Activated T-helper 17 cell treated with anti-CD3 and anti-CD28 coated beads, Interleukin-2, amount 50 U/mL, for 72 hours (primary cell): ENCODE results near the gene SORBS1. TPM values are rescaled to one million over a fixed set of nuclear protein-coding genes. Genes with fewer than 3 reads are reported as not detected.
A peak's percentile ranks its signal among the peaks of the same experiment; 100 is the strongest.

Experiments used
- ATAC-seq: fragments of 150-1000 bp; cut with Tn5 transposase; replicated peaks from 2 replicates; pipeline ENCODE4 v1.10.0; 2021; ENCODE audit warnings: mild to moderate bottlenecking, moderate library complexity
- H3K27ac Mint-ChIP-seq: one replicate; pipeline ENCODE4 v1.8.0; 2022; ENCODE audit warnings: mixed read lengths
- H3K27me3 Mint-ChIP-seq: one replicate; pipeline ENCODE4 v1.8.0; 2022; ENCODE audit warnings: mixed read lengths
- H3K36me3 Mint-ChIP-seq: one replicate; pipeline ENCODE4 v1.8.0; 2022; ENCODE audit warnings: low read depth, mild to moderate bottlenecking, mixed read lengths
- H3K4me1 Mint-ChIP-seq: one replicate; pipeline ENCODE4 v1.8.0; 2022; ENCODE audit warnings: mixed read lengths
- H3K4me3 Mint-ChIP-seq: one replicate; pipeline ENCODE4 v1.8.0; 2022; ENCODE audit warnings: mild to moderate bottlenecking, mixed read lengths
- H3K9me3 Mint-ChIP-seq: one replicate; pipeline ENCODE4 v1.8.0; 2022; ENCODE audit warnings: mixed read lengths
- total RNA-seq, 2 donors: library from RNA; stranded (reverse); gene quantifications; one replicate each; pipeline ENCODE4 v1.2.3, GENCODE V29; 2022

Gene SORBS1
- total RNA-seq, 2 donors from 2014 or later: 1.1 to 3.4 TPM

DNA sequence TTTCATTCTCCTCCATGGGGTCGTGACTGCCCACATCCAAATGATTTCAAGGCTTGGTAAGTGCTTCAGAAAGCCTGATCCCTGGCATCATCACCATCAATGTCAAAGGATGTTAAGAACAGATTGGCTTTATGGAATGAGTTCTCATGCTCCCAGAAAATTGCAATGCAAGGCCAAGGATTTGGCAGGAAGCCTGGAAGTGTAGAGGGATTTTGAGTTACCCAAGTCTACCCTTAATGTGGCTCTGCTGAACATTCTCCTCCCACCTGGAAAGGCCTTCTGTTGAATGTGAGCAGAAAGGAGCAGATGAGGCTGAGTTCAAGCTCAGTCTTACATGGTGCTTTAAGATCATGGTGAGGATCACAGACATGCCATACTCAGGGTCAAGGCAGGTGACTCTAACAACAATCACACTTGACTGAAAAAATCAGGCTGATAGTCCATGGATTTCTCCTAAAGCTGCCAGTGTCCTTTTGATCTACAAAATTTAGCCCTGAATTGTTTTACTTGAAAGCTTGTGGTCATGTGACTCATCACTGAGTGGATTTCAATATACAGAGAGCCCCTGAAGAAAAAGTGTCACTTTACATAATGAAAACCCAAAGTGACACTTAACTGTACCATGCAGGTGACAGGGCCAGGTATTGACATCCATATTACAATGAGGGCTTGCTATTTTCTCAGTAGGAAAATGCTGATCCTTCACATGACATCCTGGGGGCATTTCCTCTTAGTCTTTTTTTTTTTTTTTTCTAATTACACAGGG lies 159.3 kb downstream of the SORBS1 start:
- Mint-ChIP-seq H3K27me3 (no peaks in the 10 kb centered on the region), H3K4me1 (no peaks in the 10 kb centered on the region), H3K27ac (no peak overlapping the region), H3K36me3 (no peaks in the 10 kb centered on the region), H3K4me3 (no peak overlapping the region), H3K9me3 (no peaks in the 10 kb centered on the region)
- ATAC-seq: peak; percentile 44

DNA sequence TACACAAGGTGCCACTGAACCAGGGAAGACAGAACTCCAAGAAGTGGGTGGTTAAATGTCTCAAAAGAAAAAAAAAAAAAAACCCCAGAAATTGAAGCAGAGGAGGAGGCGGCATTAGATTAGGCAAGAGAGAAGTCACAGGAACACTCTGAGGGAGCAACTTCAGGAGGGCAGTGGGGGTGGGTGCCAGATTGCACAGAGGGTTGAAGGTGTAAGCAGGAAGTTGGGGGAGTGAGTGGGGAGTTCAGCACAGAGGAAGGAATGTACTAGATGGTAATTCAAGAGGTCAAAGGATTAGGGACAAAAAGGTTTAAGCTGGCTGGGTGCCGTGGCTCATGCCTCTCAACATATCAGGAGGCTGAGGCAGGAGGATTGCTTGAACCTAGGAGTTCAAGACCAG lies 160.4 kb downstream of the SORBS1 start:
- Mint-ChIP-seq H3K36me3 (no peaks in the 10 kb centered on the region), H3K27ac (no peak overlapping the region), H3K4me1 (no peaks in the 10 kb centered on the region), H3K9me3 (no peaks in the 10 kb centered on the region), H3K4me3 (no peak overlapping the region), H3K27me3 (no peaks in the 10 kb centered on the region)
- ATAC-seq: no peak

DNA sequence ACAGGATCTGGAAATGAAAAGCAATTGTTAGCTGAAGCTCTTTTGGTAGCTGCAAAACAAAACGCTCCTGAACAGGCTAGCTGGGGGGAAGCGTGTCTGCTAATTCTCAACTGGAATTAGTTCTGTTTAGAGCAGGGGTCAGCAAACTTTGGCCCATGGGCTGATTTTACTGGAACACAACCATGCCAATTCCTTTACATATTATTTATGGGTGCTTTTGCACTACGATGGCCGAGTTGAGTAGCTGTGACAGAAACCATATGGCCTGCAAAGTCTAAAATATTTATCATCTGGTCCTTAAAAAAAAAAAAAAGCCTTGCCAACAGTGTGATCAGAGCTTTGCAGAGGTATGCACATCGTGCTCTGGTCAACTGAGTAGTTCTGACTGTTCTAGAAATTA lies 162.0 kb downstream of the SORBS1 start:
- no peak overlapping the region for H3K4me3 Mint-ChIP-seq
- peaks cover 1% of the 10 kb centered on the region for H3K9me3 Mint-ChIP-seq
- H3K4me1 Mint-ChIP-seq: peaks cover 3% of the 10 kb centered on the region

DNA sequence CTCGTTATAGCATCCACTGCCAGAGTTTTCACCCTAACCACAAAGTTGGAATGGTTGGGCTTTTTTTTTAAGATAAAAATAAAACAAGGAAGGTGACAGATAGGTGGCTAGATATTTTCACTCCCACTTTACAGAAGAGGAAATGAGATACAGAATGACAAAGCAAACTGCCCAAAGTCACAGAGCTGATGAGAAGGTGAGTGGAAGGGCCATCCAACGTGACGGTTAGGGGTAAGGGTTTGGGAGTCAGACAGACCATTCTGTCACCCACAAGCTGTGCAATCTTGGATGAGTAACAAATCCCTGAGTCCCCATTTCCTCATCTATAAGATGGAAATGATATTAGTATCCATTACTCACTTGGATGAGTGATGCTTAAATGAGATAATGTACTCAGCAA lies 163.4 kb downstream of the SORBS1 start:
- H3K27me3 Mint-ChIP-seq: peaks cover 4% of the 10 kb centered on the region
- H3K4me1 Mint-ChIP-seq: peaks cover 10% of the 10 kb centered on the region
- H3K27ac Mint-ChIP-seq: no peak overlapping the region
- H3K4me3 Mint-ChIP-seq: no peak overlapping the region
- no peak for ATAC-seq
- H3K36me3 Mint-ChIP-seq: no peaks in the 10 kb centered on the region
- peaks cover 7% of the 10 kb centered on the region for H3K9me3 Mint-ChIP-seq

More for the DNA sequence above, 162.0 kb downstream of the SORBS1 start:
- Mint-ChIP-seq H3K27ac (no peak overlapping the region), H3K27me3 (peaks cover 4% of the 10 kb centered on the region), H3K36me3 (no peaks in the 10 kb centered on the region)
- no peak for ATAC-seq

DNA sequence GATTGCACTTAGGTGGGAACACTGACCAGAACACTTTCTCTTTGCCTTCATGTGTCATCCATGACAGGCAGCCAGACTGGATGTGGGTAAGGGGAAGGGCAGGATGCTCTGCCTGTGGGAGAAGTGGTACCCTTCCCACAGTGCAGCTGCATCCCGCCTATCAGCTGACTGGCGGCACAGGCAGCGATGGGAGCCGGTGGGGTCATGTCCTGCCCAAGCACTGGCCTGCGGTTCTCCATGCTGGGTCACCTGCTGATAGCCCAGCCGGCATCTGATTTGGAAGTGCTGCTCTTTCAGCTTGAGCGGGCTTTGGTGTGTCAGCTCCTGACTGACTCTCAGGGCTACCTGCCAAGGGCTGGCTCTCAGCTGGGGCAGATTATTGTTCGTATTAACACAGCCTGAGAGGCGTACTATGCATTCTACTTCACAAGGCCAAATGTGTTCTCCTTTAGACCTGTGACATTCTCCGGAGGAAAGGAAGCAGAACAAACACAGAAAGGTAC lies 165.2 kb downstream of the SORBS1 start:
- Mint-ChIP-seq H3K27ac (no peak overlapping the region), H3K4me1 (peaks cover 10% of the 10 kb centered on the region), H3K4me3 (no peak overlapping the region), H3K27me3 (peaks cover 4% of the 10 kb centered on the region), H3K36me3 (no peaks in the 10 kb centered on the region), H3K9me3 (peaks cover 7% of the 10 kb centered on the region)
- ATAC-seq: no peak

DNA sequence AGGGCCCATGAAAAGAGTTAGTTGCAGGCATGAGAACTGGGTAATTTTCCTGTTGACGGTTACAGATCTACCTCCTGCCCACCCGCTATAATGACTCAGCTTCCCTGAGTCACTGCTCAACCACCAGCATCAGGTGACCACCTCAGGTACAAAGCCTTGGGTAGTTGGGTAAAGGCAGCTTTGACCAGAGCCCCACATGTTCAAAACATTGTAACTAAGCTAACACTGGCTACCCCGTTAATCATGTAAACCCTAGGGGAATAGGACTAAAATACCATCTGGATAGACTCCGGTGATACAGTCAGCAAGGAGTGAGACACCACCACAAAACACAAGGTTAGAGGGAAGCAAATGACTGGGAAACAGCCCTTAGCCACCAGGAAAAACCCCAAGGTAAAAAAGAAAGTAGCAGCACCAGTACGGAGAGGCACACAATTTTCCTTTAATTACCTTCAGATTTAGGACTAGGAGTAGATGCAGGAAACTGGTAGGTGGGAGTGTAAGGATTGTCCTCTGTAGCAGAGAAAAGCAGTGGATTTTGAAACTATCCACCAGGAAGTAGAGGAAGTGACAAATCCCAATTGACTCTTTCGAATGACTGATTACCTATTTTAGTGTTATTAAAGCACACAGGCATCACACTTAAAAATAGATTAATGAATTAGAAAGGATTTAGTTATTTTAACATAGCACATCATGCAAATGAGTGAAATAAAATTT lies 166.8 kb downstream of the SORBS1 start:
- H3K27ac Mint-ChIP-seq: peak overlapping the region; percentile 85

DNA sequence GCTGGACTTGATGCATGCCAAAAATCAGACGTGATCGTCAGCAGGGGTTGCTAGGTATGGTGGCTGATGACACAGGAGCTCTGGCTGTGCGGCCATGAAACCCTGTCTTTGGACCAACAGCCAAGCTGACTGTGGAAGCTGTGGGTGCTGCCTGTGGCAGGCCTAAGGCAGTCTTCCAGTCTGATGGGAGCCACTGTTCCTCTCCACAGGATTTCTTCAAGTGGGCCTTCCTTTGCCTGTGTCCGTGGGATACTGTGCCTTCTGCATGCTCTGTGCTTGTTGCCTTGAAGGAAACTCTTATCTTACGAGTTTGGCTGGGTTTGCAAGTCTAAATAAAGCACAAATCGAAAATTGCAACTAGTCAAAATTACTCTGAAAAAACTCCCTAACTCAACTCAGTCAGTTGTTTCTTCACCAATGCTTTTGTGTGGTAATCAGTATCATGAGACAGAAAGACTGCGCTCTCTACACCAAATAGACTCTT lies 168.4 kb downstream of the SORBS1 start:
- H3K9me3 Mint-ChIP-seq: peaks cover 7% of the 10 kb centered on the region
- peaks cover 4% of the 10 kb centered on the region for H3K27me3 Mint-ChIP-seq
- H3K36me3 Mint-ChIP-seq: no peaks in the 10 kb centered on the region
- H3K27ac Mint-ChIP-seq: no peak overlapping the region
- no peak overlapping the region for H3K4me3 Mint-ChIP-seq
- peak; percentile 14 for ATAC-seq
- peaks cover 10% of the 10 kb centered on the region for H3K4me1 Mint-ChIP-seq

More for the DNA sequence above, 166.8 kb downstream of the SORBS1 start:
- peak overlapping the region; percentile 60 for H3K4me3 Mint-ChIP-seq
- peak; percentile 91 for ATAC-seq
- H3K27me3 Mint-ChIP-seq: peaks cover 4% of the 10 kb centered on the region
- no peaks in the 10 kb centered on the region for H3K36me3 Mint-ChIP-seq
- H3K9me3 Mint-ChIP-seq: peaks cover 7% of the 10 kb centered on the region
- peaks cover 10% of the 10 kb centered on the region for H3K4me1 Mint-ChIP-seq

DNA sequence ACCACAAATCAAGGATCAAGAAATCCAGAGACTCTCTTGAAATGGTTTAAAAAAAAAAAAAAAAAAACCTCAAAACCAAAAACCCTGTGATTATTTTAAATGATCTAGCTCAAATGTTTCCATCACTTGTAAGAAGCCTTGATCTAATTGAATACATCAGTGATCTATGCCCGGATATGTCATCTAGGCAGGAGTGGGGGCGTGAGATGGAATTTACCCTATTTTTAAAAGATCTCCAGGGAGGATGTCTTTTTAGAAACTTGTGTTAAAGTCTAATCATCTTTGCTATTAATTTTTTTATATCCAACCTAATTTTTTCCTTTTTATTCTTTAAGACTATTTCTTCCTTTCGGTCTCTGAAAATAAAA lies 169.0 kb downstream of the SORBS1 start:
- Mint-ChIP-seq H3K36me3 (no peaks in the 10 kb centered on the region), H3K27me3 (peaks cover 4% of the 10 kb centered on the region), H3K9me3 (peaks cover 7% of the 10 kb centered on the region), H3K27ac (no peak overlapping the region), H3K4me1 (peaks cover 10% of the 10 kb centered on the region), H3K4me3 (no peak overlapping the region)
- no peak for ATAC-seq

DNA sequence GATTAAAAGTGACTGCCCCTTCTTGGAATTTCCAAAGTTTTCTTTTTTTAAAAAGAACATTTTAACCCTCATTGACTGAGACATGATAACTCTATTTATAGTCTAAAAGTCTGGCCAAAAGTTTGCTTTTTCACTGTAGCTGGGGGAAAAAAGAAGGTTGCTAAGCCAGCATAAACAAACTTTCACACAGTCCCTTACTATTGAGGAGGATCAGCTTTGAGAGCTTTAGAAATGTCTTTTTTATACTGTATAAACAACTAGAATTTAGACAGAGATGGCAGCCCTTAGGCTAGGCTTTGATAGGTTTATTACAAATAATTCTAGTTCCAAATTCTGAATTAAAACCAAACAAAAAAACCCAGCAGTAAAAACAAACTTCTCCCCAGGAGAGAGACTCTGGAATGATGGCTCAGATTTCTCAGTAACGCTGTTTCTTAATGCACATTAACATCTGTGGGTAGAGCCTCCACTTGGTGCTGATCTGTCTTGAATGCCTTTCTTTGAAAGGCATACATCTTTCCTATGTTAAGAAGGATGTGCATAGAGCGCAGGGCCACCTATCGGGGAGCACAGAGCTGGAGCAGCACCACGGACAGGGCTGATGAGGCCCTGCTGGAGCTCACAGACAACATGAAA lies 169.5 kb downstream of the SORBS1 start:
- peaks cover 7% of the 10 kb centered on the region for H3K9me3 Mint-ChIP-seq
- no peak overlapping the region for H3K4me3 Mint-ChIP-seq
- peaks cover 4% of the 10 kb centered on the region for H3K27me3 Mint-ChIP-seq
- H3K27ac Mint-ChIP-seq: no peak overlapping the region
- no peak for ATAC-seq
- peaks cover 10% of the 10 kb centered on the region for H3K4me1 Mint-ChIP-seq
- H3K36me3 Mint-ChIP-seq: no peaks in the 10 kb centered on the region

DNA sequence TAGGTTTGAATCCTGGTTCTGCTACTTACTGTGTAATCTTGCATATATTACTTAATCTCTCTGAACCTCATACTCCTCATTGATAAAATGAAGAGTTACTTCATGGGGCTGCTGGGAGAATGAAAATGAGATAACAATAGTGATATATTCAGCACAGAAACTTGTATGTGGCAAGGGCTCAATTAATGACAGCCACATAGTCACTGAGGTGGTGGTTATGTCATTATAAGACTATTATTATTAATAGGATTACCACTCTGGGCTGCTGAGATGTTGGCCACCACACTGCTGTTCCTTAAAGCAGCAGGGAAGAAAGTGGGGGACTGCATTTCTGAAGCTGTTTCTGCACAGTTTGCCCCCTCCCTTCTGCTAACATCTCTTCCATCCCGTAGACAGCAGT lies 170.0 kb downstream of the SORBS1 start:
- peaks cover 10% of the 10 kb centered on the region for H3K4me1 Mint-ChIP-seq
- no peak overlapping the region for H3K4me3 Mint-ChIP-seq
- H3K27ac Mint-ChIP-seq: no peak overlapping the region
- peaks cover 7% of the 10 kb centered on the region for H3K9me3 Mint-ChIP-seq
- no peaks in the 10 kb centered on the region for H3K36me3 Mint-ChIP-seq
- peaks cover 4% of the 10 kb centered on the region for H3K27me3 Mint-ChIP-seq
- ATAC-seq: no peak

DNA sequence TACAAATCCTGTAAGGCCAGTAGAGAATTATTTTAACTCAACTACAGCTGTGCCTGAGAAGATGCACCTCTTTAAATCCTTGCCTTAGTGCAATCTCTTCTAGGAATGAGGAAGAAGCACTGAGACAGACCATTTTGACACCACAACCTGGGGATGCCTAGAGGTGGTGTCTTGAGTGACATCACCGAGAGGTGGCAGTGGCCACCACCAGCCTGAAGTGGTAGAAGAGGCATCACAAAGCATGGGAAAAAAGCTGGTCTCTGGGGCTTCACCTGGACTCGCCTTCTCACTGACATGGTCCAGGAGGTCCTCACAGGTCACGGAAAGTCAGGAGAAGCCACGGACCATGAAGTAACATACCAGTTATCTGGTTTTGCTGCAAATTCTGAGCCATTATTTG lies 171.2 kb downstream of the SORBS1 start:
- H3K4me3 Mint-ChIP-seq: no peak overlapping the region
- no peak for ATAC-seq
- H3K27ac Mint-ChIP-seq: no peak overlapping the region

DNA sequence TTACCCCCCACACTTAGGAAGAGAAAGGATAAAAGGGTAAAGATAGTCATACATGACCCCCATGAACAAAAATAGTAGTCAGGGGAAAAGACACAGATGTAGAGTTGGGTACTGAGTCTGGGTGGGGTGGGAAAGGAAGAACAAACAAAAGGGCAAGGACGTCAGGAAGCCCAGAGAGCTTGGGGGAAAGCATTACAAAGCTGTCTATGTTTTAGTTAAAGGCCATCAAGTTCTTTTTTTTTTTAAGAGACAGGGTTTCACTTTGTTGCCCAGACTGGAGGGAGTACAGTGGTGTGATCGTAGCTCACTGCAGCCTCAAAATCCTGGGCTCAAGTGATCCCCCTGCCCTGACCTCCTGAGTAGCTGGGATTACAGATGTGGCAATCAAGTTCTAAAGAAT lies 172.0 kb downstream of the SORBS1 start:
- Mint-ChIP-seq H3K36me3 (no peaks in the 10 kb centered on the region), H3K27me3 (no peaks in the 10 kb centered on the region), H3K9me3 (peaks cover 5% of the 10 kb centered on the region), H3K4me1 (peaks cover 9% of the 10 kb centered on the region), H3K27ac (no peak overlapping the region), H3K4me3 (no peak overlapping the region)
- ATAC-seq: no peak

More for the DNA sequence above, 171.2 kb downstream of the SORBS1 start:
- peaks cover 7% of the 10 kb centered on the region for H3K9me3 Mint-ChIP-seq
- peaks cover 3% of the 10 kb centered on the region for H3K27me3 Mint-ChIP-seq
- peaks cover 10% of the 10 kb centered on the region for H3K4me1 Mint-ChIP-seq
- no peaks in the 10 kb centered on the region for H3K36me3 Mint-ChIP-seq

DNA sequence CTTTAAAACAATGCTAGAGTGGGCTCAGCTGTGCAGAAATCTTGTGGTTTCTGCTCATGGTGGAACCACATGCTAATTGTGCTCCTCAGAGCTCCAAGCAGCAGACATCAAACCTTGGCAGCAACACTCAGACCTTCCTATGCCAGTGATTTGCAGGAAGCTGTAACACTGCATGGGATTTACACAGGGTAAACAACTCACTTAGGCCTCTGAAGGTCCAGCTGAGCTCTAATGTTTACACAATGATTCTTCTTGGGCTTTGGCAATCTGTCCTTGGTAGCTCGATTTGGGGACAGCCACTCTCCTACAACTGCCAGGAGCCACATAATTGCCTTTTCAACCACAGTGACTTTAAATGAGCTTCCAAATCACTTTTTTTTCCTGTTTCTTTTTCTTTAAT lies 172.6 kb downstream of the SORBS1 start:
- H3K27ac Mint-ChIP-seq: no peak overlapping the region
- H3K27me3 Mint-ChIP-seq: no peaks in the 10 kb centered on the region
- H3K9me3 Mint-ChIP-seq: no peaks in the 10 kb centered on the region
- no peak overlapping the region for H3K4me3 Mint-ChIP-seq
- peaks cover 5% of the 10 kb centered on the region for H3K4me1 Mint-ChIP-seq
- ATAC-seq: no peak
- no peaks in the 10 kb centered on the region for H3K36me3 Mint-ChIP-seq

DNA sequence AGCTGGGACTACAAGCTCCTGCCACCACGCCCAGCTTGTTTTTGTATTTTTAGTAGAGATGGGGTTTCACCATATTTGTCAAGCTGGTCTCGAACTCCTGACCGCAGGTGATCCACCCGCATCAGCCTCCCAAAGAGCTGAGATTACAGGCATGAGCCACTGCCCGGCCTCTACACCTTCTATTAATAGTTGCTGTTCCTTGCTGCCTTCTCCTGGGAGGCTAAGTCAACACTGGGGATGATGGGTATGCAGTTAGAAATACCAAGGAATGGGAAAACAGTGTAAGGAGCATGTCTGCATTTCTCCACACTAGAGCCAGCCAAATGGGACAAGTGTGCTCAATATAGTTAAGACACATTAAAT lies 173.1 kb downstream of the SORBS1 start:
- ATAC-seq: no peak
- Mint-ChIP-seq H3K36me3 (no peaks in the 10 kb centered on the region), H3K27me3 (no peaks in the 10 kb centered on the region), H3K9me3 (no peaks in the 10 kb centered on the region), H3K4me3 (no peak overlapping the region), H3K27ac (no peak overlapping the region), H3K4me1 (peaks cover 5% of the 10 kb centered on the region)
